Measurements from ENCODE around the gene PSD2. TPM values are rescaled to one million over a fixed set of nuclear protein-coding genes. Genes with fewer than 3 reads are reported as not detected.
"Not testable (repeated sequence)": the region's sequence is repeated elsewhere in the genome, so short reads cannot be mapped to it uniquely, and the experiment has no call there.

PSD2 gene
- total RNA-seq, 1 experiment from 2014 or later, result not detected

- no peak for DNase-seq (ENCODE audit: low read depth)
Observed at GRCh38 chr5:139789116-139789844, 6.3 kb upstream of the PSD2 start.

DNA sequence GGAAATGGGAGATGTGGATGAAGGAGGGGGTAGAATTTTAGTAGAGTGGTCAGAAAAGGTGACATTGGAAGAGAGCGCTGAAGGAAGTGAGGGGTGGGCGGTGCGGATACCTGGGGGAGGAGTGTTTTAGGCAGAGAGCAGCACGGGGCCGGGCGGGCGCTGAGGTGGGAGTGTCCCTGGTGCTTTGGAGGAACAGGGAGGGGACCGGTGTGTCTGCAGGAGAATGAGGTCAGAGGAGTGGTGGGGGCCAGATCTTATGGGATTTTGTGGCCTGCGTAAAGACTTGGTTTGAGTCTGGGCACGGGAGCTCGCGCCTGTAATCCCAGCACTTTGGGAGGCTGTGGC is 5.8 kb upstream of the PSD2 start:
- DNase-seq (ENCODE audit: low read depth), result no peak

- no peak for DNase-seq (ENCODE audit: low read depth)
Observed at GRCh38 chr5:139792218-139792617, 3.4 kb upstream of the PSD2 start.

GRCh38 chr5:139792655-139793054 is 3.0 kb upstream of the PSD2 start:
- not testable (repeated sequence) for DNase-seq (ENCODE audit: low read depth)

DNA sequence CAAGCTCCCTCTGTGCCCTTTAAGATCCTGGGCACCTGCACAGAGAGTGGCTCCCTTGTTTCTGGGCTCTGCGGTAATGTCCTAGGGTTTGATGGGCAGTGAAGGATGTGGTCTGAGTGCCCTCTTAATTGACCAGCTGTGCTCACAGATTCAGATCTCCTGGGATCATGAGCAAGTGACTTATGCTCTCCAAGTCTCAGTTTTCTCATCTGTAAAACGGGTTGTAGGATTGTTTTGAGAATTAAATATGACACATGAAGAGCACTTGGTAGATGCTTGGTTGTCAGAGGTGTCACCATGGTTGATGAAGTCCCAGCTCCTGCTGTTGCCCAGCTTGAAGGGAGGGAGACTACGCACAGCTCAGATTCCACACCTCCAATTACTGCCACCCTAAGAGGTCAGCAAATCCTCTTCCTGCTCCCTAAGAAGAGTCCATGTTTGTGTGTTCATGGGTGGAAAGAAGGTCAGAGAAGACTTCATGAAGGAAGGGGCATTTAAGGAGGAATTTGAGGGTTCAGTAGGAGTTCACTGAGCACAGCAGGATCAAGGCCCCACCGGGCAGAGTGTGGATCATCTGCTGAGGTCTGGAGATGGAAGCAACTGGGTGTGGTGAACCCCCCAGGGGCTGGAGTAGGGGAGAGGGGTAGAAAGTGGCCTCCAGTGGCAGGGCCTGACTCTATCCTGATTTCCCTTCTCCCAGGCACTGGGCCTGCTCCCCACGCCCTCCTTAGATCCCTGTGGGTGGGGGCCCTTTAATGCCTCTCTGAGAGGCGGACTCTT is 1.4 kb upstream of the PSD2 start:
- no peak for DNase-seq (ENCODE audit: low read depth)

- DNase-seq (ENCODE audit: low read depth), result no peak
Observed at GRCh38 chr5:139796061-139796806, 626 bp downstream of the PSD2 start.

DNA sequence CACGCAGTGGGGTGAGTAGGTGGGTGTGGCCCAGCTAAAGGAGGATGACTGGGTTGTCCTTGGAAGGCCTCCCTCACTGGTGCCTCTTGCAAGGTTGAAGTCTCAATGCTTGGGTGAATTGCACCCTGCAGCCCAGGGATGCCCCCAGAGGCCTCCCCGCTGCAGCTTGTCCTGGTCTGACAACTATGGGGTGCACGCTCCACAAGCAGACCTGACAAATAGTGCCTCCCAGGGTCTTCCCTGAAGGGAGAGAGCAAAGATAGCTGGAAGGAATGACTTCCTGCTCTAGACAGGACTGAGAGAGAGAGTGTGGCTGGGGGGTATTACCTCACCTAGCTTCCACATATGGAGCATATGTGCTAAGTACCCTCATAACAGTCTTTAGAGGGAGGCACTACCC is 1.7 kb downstream of the PSD2 start:
- no peak for DNase-seq (ENCODE audit: low read depth)

GRCh38 chr5:139797856-139798510 is 2.4 kb downstream of the PSD2 start:
- no peak for DNase-seq (ENCODE audit: low read depth)

GRCh38 chr5:139798883-139799282 is 3.3 kb downstream of the PSD2 start:
- DNase-seq (ENCODE audit: low read depth), result no peak

GRCh38 chr5:139799359-139799758 is 3.8 kb downstream of the PSD2 start:
- no peak for DNase-seq (ENCODE audit: low read depth)

- DNase-seq (ENCODE audit: low read depth), result no peak
Observed at GRCh38 chr5:139803978-139804377, 8.4 kb downstream of the PSD2 start.

DNA sequence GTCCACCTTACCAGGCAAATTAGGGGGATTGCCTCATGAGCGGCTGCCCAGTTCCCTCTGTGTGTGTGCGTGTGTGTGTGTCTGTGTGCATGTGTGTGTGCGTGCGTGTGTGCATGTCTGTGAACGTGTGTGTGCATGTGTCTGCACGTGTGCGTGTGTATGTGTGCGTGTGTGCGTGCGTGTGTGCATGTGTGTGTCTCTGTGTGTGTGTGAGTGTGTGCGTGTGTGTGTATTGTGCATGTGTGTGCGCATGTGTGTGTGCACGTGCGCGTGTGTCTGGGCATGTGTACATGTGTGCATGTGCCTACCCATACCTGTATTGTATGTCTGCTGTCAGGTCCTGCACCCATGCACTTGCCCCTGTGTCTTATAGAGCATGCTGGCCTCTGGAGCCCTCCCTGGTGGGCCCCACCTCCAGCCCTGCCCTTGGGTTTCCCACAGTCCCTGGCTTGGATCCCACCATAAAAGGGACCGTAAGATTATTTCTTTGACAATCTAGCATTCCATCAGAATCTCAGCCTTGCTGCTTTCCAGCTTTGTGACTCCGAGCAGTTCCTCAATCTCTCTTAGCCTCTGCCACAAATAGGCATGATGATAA is 9.3 kb downstream of the PSD2 start:
- no peak for DNase-seq (ENCODE audit: low read depth)

DNA sequence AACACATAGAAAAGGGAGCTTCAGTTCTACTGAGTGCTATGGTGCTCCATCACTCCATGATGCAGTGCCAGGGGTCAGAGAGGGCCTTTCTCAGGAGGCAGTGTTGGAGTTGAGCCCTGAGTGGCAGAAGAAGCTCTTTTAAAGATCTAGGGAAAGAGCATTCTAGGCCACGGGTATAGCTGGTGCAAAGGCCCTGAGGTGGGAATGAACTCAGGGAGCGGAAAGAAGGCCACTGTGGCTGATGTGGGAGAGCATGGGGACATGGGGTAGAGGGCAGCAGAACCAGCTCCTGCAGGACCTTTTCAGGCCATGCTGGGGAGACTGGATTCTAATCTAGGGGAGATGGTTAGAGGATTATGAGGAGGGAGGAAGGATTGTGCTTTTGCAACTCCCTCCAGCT is 9.9 kb downstream of the PSD2 start:
- DNase-seq (ENCODE audit: low read depth), result no peak

- no peak for DNase-seq (ENCODE audit: low read depth)
Observed at GRCh38 chr5:139806111-139806510, 10.5 kb downstream of the PSD2 start.

DNA sequence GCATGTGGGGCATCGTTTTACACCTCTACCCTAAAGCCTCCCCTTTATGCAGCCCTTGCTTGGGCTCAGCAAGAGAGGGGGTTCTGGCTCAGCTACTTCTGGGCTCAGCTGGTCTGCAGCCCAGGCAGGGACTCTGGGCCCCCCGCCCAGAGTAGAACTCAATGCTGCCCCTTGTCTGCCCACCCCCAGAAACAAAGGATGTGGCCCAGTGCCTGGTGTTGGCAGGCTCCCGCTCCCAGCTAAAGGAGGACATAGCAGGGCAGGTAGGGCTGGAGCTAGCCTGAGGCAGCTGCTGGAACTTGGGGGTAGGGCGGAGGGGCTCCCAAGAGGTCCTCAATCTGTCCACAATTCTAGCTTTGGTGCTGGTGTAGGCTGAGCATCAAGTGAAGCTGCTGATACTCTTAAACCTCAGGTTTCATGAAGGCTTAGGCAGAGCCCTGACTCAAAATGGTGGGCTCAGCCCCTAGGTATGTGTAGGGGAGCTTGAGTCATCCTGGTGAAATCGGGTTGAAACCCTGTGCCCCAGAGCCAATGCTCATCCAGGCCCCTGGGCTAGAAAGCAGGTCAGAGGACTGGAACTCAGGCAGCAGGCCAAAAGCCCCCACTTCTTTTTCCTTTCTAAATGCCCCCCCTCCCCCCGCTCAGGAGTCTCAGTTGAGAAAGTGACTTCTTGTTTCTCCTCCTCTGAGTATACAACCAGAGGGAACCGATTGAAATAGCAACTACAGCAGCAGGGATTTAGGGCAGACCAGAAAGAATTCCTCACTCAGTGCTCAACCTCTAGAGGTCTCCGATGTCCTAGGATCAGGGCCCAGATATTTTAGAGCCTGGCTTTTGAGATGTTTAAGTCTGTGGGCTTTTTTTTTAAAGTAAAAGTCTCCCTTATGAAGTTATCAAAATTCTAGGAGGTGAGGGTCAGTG is 11.4 kb downstream of the PSD2 start:
- DNase-seq (ENCODE audit: low read depth), result no peak

- no peak for DNase-seq (ENCODE audit: low read depth)
Observed at GRCh38 chr5:139807647-139808030, 12.0 kb downstream of the PSD2 start.

DNA sequence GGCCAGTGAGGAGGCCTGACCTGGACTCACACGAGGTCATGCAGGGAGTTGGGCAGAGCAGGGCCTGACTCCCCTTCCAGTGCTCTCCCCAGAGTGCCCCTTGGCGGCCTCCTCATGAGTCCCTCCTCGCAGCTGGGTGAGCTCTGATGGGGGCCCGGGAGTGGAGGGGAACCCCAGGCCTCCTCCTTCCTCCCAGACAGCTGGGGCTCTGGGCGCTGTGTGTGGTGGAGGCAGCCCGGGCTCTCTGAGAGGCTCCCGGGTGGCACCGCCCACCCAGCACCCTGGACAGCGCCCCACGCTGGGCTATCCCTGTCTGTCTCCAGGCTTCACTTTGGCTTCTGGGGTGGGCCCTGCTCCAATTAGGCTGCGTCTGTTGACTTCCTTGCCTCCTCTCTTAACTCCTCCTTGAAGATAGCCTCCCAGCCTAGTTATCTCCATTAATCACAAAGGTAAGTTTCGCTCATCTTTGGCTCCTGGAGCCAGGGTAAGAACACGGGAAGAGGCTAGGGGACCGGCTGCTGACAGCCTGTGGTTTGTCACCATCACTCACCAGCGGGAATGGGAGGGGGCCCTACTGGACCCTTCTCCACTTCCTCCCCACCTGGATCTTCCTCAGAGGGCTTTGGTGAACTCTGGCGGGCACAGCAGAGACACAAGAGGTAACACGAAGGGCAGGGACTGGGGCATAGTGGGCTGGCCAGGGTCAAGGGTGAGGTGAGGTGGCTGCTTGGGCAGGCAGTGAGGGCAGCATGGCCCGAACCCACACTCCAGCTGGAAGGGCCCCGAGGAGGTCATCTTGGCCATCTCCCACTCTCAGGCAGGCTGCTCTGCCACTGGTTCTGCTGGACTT is 13.1 kb downstream of the PSD2 start:
- no peak for DNase-seq (ENCODE audit: low read depth)

- DNase-seq (ENCODE audit: low read depth), result no peak
Observed at GRCh38 chr5:139809331-139809810, 13.8 kb downstream of the PSD2 start.

Measured in RPMI7951 (cell line).